Dermis microvascular lymphatic vessel endothelial cell (primary cell): ENCODE data around the gene XBP1. TPM values are rescaled to one million over a fixed set of nuclear protein-coding genes. Genes with fewer than 3 reads are reported as not detected.
"Not testable (repeated sequence)": the region's sequence is repeated elsewhere in the genome, so short reads cannot be mapped to it uniquely, and the experiment has no call there.

ENCODE experiments used
- DNase-seq, 2 donors: peaks; one replicate each; pipeline versions ENCODE4 v3.0.0 to v3.0.0-alpha.2; 2010; ENCODE audit warnings: low read depth in 2 of 2
- total RNA-seq: library from RNA; depleted of rRNA; stranded (reverse); fragments of >200 nt; gene quantifications from 2 replicates; pipeline ENCODE4 v1.2.1, GENCODE V29; 2014

The XBP1 gene
- total RNA-seq, 1 donor from 2014 or later: 71.6 TPM

- DNase-seq: no peak
Measured at GRCh38 chr22:28793976-28794584, 6.3 kb downstream of the XBP1 start.

- no peak for DNase-seq
Measured at GRCh38 chr22:28792491-28793383, 7.6 kb downstream of the XBP1 start.

GRCh38 chr22:28791841-28792490 is 8.4 kb downstream of the XBP1 start:
- no peak for DNase-seq

GRCh38 chr22:28791124-28791523 is 9.2 kb downstream of the XBP1 start:
- DNase-seq: no peak

GRCh38 chr22:28788601-28789000 is 11.8 kb downstream of the XBP1 start:
- no peak for DNase-seq

- no peak for DNase-seq
Measured at GRCh38 chr22:28783786-28784671, 16.3 kb downstream of the XBP1 start.

- DNase-seq: no peak
Measured at GRCh38 chr22:28780296-28780695, 20.1 kb downstream of the XBP1 start.

- DNase-seq: no peak
Measured at GRCh38 chr22:28779833-28780232, 20.5 kb downstream of the XBP1 start.

- DNase-seq: no peak
Measured at GRCh38 chr22:28774378-28774777, 26.0 kb downstream of the XBP1 start.

- DNase-seq: peak in 1 of 2 donors; percentile 41
Measured at GRCh38 chr22:28773461-28773867, 26.9 kb downstream of the XBP1 start.

- DNase-seq: peak; percentile 95 to 98
Measured at GRCh38 chr22:28772633-28773460, 27.5 kb downstream of the XBP1 start, which contains the start of gene CCDC117. CCDC117 (plus strand) TSS chr22:28772695; CDS start chr22:28772850, 155 bp downstream.

- no peak for DNase-seq
Measured at GRCh38 chr22:28771195-28771791, 29.1 kb downstream of the XBP1 start.

GRCh38 chr22:28769394-28770085 is 30.8 kb downstream of the XBP1 start:
- no peak for DNase-seq

GRCh38 chr22:28768701-28769393 is 31.5 kb downstream of the XBP1 start:
- no peak for DNase-seq

GRCh38 chr22:28766628-28767027 is 33.7 kb downstream of the XBP1 start:
- DNase-seq: no peak

- DNase-seq: not testable (repeated sequence)
Measured at GRCh38 chr22:28762000-28762399, 38.4 kb downstream of the XBP1 start.

GRCh38 chr22:28761449-28761755 is 39.0 kb downstream of the XBP1 start:
- no peak for DNase-seq

GRCh38 chr22:28759861-28760560 is 40.4 kb downstream of the XBP1 start:
- no peak for DNase-seq
